Ishikawa (cell line): Measurements from ENCODE around the gene SMIM12.

Source experiments
- CEBPB ChIP-seq: IDR thresholded peaks from 2 replicates; pipeline ENCODE4 v1.6.1; 2012
- CREB1 ChIP-seq: IDR thresholded peaks from 2 replicates; pipeline ENCODE4 v1.6.1; 2012; ENCODE audit warnings: low read depth
- EGR1 ChIP-seq: IDR thresholded peaks from 2 replicates; pipeline ENCODE4 v1.6.1; 2012
- EP300 ChIP-seq: IDR thresholded peaks from 2 replicates; pipeline ENCODE4 v1.6.1; 2012; ENCODE audit warnings: borderline replicate concordance
- FOXM1 ChIP-seq: IDR thresholded peaks from 2 replicates; pipeline ENCODE4 v1.6.1; 2012; ENCODE audit warnings: low read depth, borderline replicate concordance
- NFIC ChIP-seq: IDR thresholded peaks from 2 replicates; pipeline ENCODE4 v1.6.1; 2012
- RAD21 ChIP-seq: IDR thresholded peaks from 2 replicates; pipeline ENCODE4 v1.6.1; 2012; ENCODE audit warnings: low read depth
- REST ChIP-seq: IDR thresholded peaks from 2 replicates; pipeline ENCODE4 v1.6.1; 2012; ENCODE audit warnings: low read depth, mild to moderate bottlenecking
- TAF1 ChIP-seq: IDR thresholded peaks from 2 replicates; pipeline ENCODE4 v1.6.1; 2012; ENCODE audit warnings: low read depth, mild to moderate bottlenecking
- TCF12 ChIP-seq: IDR thresholded peaks from 2 replicates; pipeline ENCODE4 v1.6.1; 2012; ENCODE audit warnings: low read depth
- TEAD4 ChIP-seq: IDR thresholded peaks from 2 replicates; pipeline ENCODE4 v1.6.1; 2012
- YY1 ChIP-seq: IDR thresholded peaks from 2 replicates; pipeline ENCODE4 v1.6.1; 2012; ENCODE audit warnings: low read depth
- ZBTB7A ChIP-seq: IDR thresholded peaks from 2 replicates; pipeline ENCODE4 v1.6.1; 2012; ENCODE audit warnings: low read depth
- TF ChIP-seq, protein P1 (sequence below): IDR thresholded peaks from 2 replicates; pipeline ENCODE4 v1.6.1; 2012
- TF ChIP-seq, protein P2 (sequence below): IDR thresholded peaks from 2 replicates; pipeline ENCODE4 v1.6.1; 2012

SMIM12 gene

DNA sequence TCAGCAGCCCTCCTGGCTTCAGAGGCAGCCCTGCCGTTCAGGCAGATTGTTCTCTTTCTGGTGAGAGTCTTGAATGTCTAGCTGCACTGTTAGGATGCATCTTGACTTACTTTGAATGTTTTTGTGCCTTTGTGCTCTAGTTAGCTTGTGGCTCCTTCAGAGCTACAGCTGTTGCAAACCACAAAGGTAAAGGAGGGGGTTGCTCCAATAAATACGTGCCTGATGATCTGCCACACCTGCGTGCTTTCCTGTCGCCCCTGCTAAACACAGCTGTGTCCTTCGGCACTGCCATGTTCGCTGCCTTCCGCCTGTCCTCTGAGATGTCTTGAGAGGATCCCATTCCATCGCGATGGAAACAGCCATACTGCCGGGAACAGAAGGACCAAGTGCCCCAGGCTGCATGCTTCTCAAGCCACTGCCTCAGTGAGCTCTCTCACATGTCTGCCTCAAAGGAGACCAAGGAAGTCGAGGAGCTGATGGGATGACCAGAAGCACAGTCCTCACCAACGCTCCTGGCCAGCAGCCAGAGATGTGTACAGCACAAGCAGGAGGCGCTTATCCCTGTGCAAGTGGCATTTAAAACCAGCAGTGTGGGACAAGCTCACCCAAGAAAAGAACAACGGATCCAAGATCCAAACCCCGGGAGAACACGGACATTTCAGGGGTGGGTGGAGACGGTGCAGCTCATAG lies 12.0 kb upstream of the SMIM12 start:
- no peak for TF ChIP-seq TCF12
- no peak for TF ChIP-seq TAF1
- no peak for TF ChIP-seq TEAD4
- no peak for TF ChIP-seq FOXM1
- TF ChIP-seq EGR1 = no peak
- TF ChIP-seq REST = no peak
- TF ChIP-seq YY1 = no peak
- TF ChIP-seq ZBTB7A = no peak
- TF ChIP-seq, protein P1, sequence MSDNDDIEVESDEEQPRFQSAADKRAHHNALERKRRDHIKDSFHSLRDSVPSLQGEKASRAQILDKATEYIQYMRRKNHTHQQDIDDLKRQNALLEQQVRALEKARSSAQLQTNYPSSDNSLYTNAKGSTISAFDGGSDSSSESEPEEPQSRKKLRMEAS = no peak
- no peak for TF ChIP-seq CREB1
- TF ChIP-seq EP300 = no peak
- no peak for TF ChIP-seq NFIC
- TF ChIP-seq, protein P2, sequence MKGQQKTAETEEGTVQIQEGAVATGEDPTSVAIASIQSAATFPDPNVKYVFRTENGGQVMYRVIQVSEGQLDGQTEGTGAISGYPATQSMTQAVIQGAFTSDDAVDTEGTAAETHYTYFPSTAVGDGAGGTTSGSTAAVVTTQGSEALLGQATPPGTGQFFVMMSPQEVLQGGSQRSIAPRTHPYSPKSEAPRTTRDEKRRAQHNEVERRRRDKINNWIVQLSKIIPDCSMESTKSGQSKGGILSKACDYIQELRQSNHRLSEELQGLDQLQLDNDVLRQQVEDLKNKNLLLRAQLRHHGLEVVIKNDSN = no peak
- no peak for TF ChIP-seq CEBPB

DNA sequence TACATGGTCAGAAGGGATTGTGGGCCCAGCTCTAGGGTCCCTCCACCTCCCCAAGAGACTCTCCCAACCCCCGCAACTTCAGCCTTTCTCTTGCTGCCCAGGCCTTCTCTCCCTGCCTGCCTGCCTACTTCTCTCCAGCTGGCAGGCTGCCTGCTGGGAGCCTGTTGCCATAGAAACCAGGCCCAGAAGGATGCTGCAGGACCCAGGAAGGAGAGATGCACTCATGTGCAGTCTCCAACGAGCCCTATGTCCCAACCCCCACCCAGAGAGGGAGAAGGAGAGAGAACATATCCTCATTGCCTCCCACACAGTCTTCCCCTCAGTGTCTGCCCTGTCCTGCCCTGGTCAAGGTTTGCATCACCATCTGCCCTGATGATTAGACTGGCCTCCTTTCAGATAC lies 10.8 kb upstream of the SMIM12 start:
- no peak for TF ChIP-seq TAF1
- no peak for TF ChIP-seq EP300
- TF ChIP-seq EGR1 = no peak
- no peak for TF ChIP-seq REST
- no peak for TF ChIP-seq ZBTB7A
- TF ChIP-seq NFIC = no peak
- TF ChIP-seq TCF12 = no peak
- TF ChIP-seq CEBPB = no peak

- TF ChIP-seq NFIC = no peak
- TF ChIP-seq, protein P2 = no peak
- no peak for TF ChIP-seq ZBTB7A
- TF ChIP-seq FOXM1 = no peak
- no peak for TF ChIP-seq CREB1
These were observed 10.2 kb upstream of the SMIM12 start for GRCh38 chr1:34869760-34870159.

GRCh38 chr1:34868230-34869049 lies 8.9 kb upstream of the SMIM12 start:
- no peak for TF ChIP-seq TCF12
- TF ChIP-seq CEBPB = no peak
- no peak for TF ChIP-seq NFIC
- TF ChIP-seq, protein P1 = no peak
- no peak for TF ChIP-seq TAF1
- no peak for TF ChIP-seq ZBTB7A
- TF ChIP-seq EP300 = no peak

GRCh38 chr1:34867415-34867814 lies 7.9 kb upstream of the SMIM12 start:
- no peak for TF ChIP-seq RAD21
- no peak for TF ChIP-seq EP300
- TF ChIP-seq EGR1 = no peak
- TF ChIP-seq, protein P2 = no peak
- no peak for TF ChIP-seq NFIC
- TF ChIP-seq YY1 = no peak
- no peak for TF ChIP-seq TCF12
- no peak for TF ChIP-seq ZBTB7A
- no peak for TF ChIP-seq TEAD4
